22Rv1 (cell line): ENCODE results near the gene CXCL16.
A peak's percentile ranks its signal among the peaks of the same experiment; 100 is the strongest.

Source experiments
- H3K27ac ChIP-seq: fragments of 450-650 bp; 2 replicates; pipeline ENCODE4 v1.5.1; 2017
- CTCF ChIP-seq: fragments of 450-650 bp; IDR thresholded peaks from 2 replicates; pipeline ENCODE4 v1.5.1; 2017; ENCODE audit warnings: mild to moderate bottlenecking
- ZFX ChIP-seq: fragments of 450-650 bp; IDR thresholded peaks from 2 replicates; pipeline ENCODE4 v1.6.1; 2017; ENCODE audit warnings: antibody characterized with exemption, borderline replicate concordance

Gene CXCL16

GRCh38 chr17:4728124-4728523, 11.6 kb downstream of the CXCL16 start:
- no peak for TF ChIP-seq CTCF
- TF ChIP-seq ZFX = no peak
- H3K27ac ChIP-seq = no peak overlapping the region

GRCh38 chr17:4725646-4726310, 13.9 kb downstream of the CXCL16 start:
- no peak overlapping the region for H3K27ac ChIP-seq
- no peak for TF ChIP-seq ZFX
- TF ChIP-seq CTCF = no peak

- no peak overlapping the region for H3K27ac ChIP-seq
- TF ChIP-seq ZFX = no peak
- TF ChIP-seq CTCF = no peak
Measured at GRCh38 chr17:4724650-4725049, 15.1 kb downstream of the CXCL16 start.

GRCh38 chr17:4722678-4723240, 17.0 kb downstream of the CXCL16 start:
- TF ChIP-seq CTCF (no peak), ZFX (no peak)
- peak overlapping the region; percentile 84 for H3K27ac ChIP-seq

- H3K27ac ChIP-seq = peak overlapping the region; percentile 84
- no peak for TF ChIP-seq CTCF
- no peak for TF ChIP-seq ZFX
Measured at GRCh38 chr17:4721203-4722135, 18.3 kb downstream of the CXCL16 start.

GRCh38 chr17:4720787-4721186, 18.9 kb downstream of the CXCL16 start:
- peak overlapping the region; percentile 84 for H3K27ac ChIP-seq
- no peak for TF ChIP-seq CTCF
- TF ChIP-seq ZFX = no peak
